B cell (primary cell): ENCODE measurements around the gene IFNLR1. TPM values are rescaled to one million over a fixed set of nuclear protein-coding genes. Genes with fewer than 3 reads are reported as not detected.

Source experiments
- ATAC-seq: fragments of 200-7000 bp; cut with Tn5 transposase; one replicate; pipeline ENCODE4 v1.10.0; 2021; ENCODE audit warnings: low read depth, mild to moderate bottlenecking, moderate number of reproducible peaks, moderate library complexity
- CTCF ChIA-PET: fragments of 350-600 bp; sonication (Branson Sonifier 250); formaldehyde crosslinking; loops from one replicate; lab custom pipeline; 2021; ENCODE audit warnings: antibody characterized with exemption, inconsistent platforms; lab: Charles Lee
- POLR2A ChIA-PET: fragments of 350-600 bp; sonication (Branson Sonifier 250); formaldehyde crosslinking; loops from one replicate; lab custom pipeline; 2021; ENCODE audit warnings: antibody characterized with exemption; lab: Charles Lee
- DNase-seq: peaks from one replicate; pipeline ENCODE4 v3.0.0; 2013
- H2AFZ ChIP-seq: 2 replicates; pipeline ENCODE4 v1.6.1; 2012; ENCODE audit warnings: mild to moderate bottlenecking, low read depth, low read length; ENCODE audit not compliant: insufficient read depth, poor library complexity, severe bottlenecking
- H3K27ac ChIP-seq, 2 donors: 1 replicate in 1 of 2; 2 replicates in 1 of 2; pipeline ENCODE4 v1.5.1; 2012 to 2013; ENCODE audit warnings: low read length in 2 of 2, mild to moderate bottlenecking in 2 of 2, moderate library complexity in 1 of 2
- H3K27me3 ChIP-seq, 4 experiments: fragments of 200-600 bp in 1 of 4; sonication (generic) in 1 of 4; replicated peaks in 1 of 4; 1 replicate in 2 of 4; 2 replicates in 2 of 4; pipeline versions ENCODE4 v1.6.1 to v1.7.0; 2013 to 2016; ENCODE audit warnings: low read length in 3 of 4, mild to moderate bottlenecking in 2 of 4, mixed read lengths in 1 of 4, moderate library complexity in 1 of 4; ENCODE audit not compliant: insufficient read depth in 4 of 4, control insufficient read depth in 3 of 4; ENCODE audit errors: control extremely low read depth in 1 of 4
- H3K36me3 ChIP-seq, 2 experiments: replicated peaks in 1 of 2; 1 replicate in 1 of 2; 2 replicates in 1 of 2; pipeline versions ENCODE4 v1.6.1 to v1.7.1; 2013; ENCODE audit warnings: low read length in 1 of 2; ENCODE audit not compliant: insufficient read depth in 2 of 2, control insufficient read depth in 1 of 2; ENCODE audit errors: control extremely low read depth in 1 of 2, extremely low read depth in 1 of 2
- H3K4me1 ChIP-seq, 2 donors: fragments of 200-600 bp in 1 of 2; sonication (generic) in 1 of 2; 1 replicate in 1 of 2; 2 replicates in 1 of 2; pipeline versions ENCODE4 v1.5.1 to v1.6.1; 2013 to 2017; ENCODE audit warnings: low read length in 2 of 2; ENCODE audit not compliant: control insufficient read depth in 2 of 2, insufficient read depth in 2 of 2
- H3K4me2 ChIP-seq: replicated peaks from 2 replicates; pipeline ENCODE3; 2012; ENCODE audit warnings: mild to moderate bottlenecking, low read depth, low read length; ENCODE audit not compliant: poor library complexity, severe bottlenecking
- H3K4me3 ChIP-seq, 5 experiments: fragments of 200-600 bp in 1 of 5; sonication (generic) in 1 of 5; 1 replicate in 3 of 5; 2 replicates in 2 of 5; pipeline versions ENCODE4 v1.5.1 to v1.7.0; 2011 to 2016; ENCODE audit warnings: low read length in 4 of 5, mild to moderate bottlenecking in 4 of 5, low read depth in 2 of 5, control low read depth in 1 of 5, moderate library complexity in 1 of 5; ENCODE audit not compliant: insufficient read depth in 1 of 5; ENCODE audit errors: control extremely low read depth in 1 of 5, extremely low read depth in 1 of 5
- H3K79me2 ChIP-seq: fragments of 200-600 bp; sonication (generic); one replicate; pipeline ENCODE4 v1.6.0; 2016; ENCODE audit warnings: low read length; ENCODE audit not compliant: control insufficient read depth, insufficient read depth
- H3K9ac ChIP-seq: fragments of 200-600 bp; sonication (generic); 2 replicates; pipeline ENCODE4 v1.6.1; 2017; ENCODE audit warnings: mild to moderate bottlenecking, low read length, moderate library complexity
- H3K9me3 ChIP-seq, 3 donors: one replicate each; pipeline versions ENCODE4 v1.6.1 to v1.7.1; 2013; ENCODE audit warnings: low read length in 2 of 3; ENCODE audit not compliant: control insufficient read depth in 2 of 3, insufficient read depth in 1 of 3; ENCODE audit errors: control extremely low read depth in 1 of 3
- H4K20me1 ChIP-seq: 2 replicates; pipeline ENCODE4 v1.6.0; 2012; ENCODE audit warnings: mild to moderate bottlenecking, low read length; ENCODE audit not compliant: insufficient read depth, control insufficient read depth, poor library complexity, severe bottlenecking
- H3K27ac Mint-ChIP-seq: one replicate; pipeline ENCODE4 v1.8.0; 2021; ENCODE audit warnings: mixed read lengths
- H3K27me3 Mint-ChIP-seq: one replicate; pipeline ENCODE4 v1.8.0; 2021; ENCODE audit warnings: mixed read lengths
- H3K4me1 Mint-ChIP-seq: one replicate; pipeline ENCODE4 v1.8.0; 2021; ENCODE audit warnings: mixed read lengths
- H3K4me3 Mint-ChIP-seq: one replicate; pipeline ENCODE4 v1.8.0; 2021; ENCODE audit warnings: mixed read lengths
- H3K9me3 Mint-ChIP-seq: one replicate; pipeline ENCODE4 v1.8.0; 2022; ENCODE audit warnings: mixed read lengths; ENCODE audit not compliant: insufficient read depth
- CTCF ChIP-seq: fragments of 200-600 bp; IDR thresholded peaks from one replicate; pipeline ENCODE4 v1.8.0; 2022; ENCODE audit warnings: antibody characterized with exemption, mild to moderate bottlenecking
- EZH2 ChIP-seq: IDR thresholded peaks from 2 replicates; pipeline ENCODE4 v1.6.1; 2012; ENCODE audit warnings: borderline replicate concordance, low read depth, mild to moderate bottlenecking, moderate library complexity, low read length; ENCODE audit not compliant: insufficient read depth, poor library complexity, severe bottlenecking
- WGBS: methylation state at CpG from one replicate; pipeline ENCODE4 v1.1.5; 2013; ENCODE audit warnings: missing lambda C conversion rate; ENCODE audit not compliant: insufficient coverage; 5-methylcytosine and 5-hydroxymethylcytosine counted together
- intact Hi-C: fragments of 100-400 bp; cut with micrococcal nuclease; formaldehyde crosslinking; loops from one replicate; pipeline ENCODE4 v1.10.0; 2022
- polyA plus RNA-seq: library from polyadenylated mRNA; depleted of rRNA; stranded (reverse); fragments of >200 nt; gene quantifications from 2 replicates; pipeline ENCODE4 v1.2.3, GENCODE V29; 2012
- total RNA-seq, 2 donors: library from RNA; stranded (reverse); fragments of 120-200 nt in 1 of 2; gene quantifications; 1 replicate in 1 of 2; 2 replicates in 1 of 2; pipeline versions ENCODE4 v1.2.3 to v1.2.4, GENCODE V29; 2013 to 2022

Gene IFNLR1
- total and polyA plus RNA-seq, 2 donors (not counting 1 experiment from before 2014, with no cell fraction given), result 14.7 to 39.7 TPM

GRCh38 chr1:24193046-24193445 is 6.0 kb upstream of the IFNLR1 start:
- H3K36me3 ChIP-seq, result no peaks in the 10 kb centered on the region
- no peak overlapping the region for H3K9ac ChIP-seq
- H3K27ac ChIP-seq, result no peak overlapping the region
- H3K9me3 Mint-ChIP-seq, result no peaks in the 10 kb centered on the region
- POLR2A ChIA-PET, result interaction anchor here (0.6 kb wide), 1 partner anchor 203 kb away, joined by 3 read pairs; no protein-coding TSS in a partner anchor
- no peaks in the 10 kb centered on the region for H3K79me2 ChIP-seq
- intact Hi-C loops, result no loop called here
- H3K4me1 ChIP-seq, result peaks cover 41 to 57% of the 10 kb centered on the region in 2 donors
- H3K4me2 ChIP-seq, result no peak overlapping the region
- no peak for DNase-seq
- H3K27me3 Mint-ChIP-seq, result no peaks in the 10 kb centered on the region
- TF ChIP-seq CTCF, result no peak
- no peak for TF ChIP-seq EZH2
- no peaks in the 10 kb centered on the region for H3K27me3 ChIP-seq
- no peak overlapping the region for H3K4me3 ChIP-seq
- H3K27ac Mint-ChIP-seq, result peak overlapping the region; percentile 79
- no peak for ATAC-seq
- WGBS, result 100% methylated on average over 2 of the region's 4 CpGs
- no peak overlapping the region for H3K4me3 Mint-ChIP-seq
- no peaks in the 10 kb centered on the region for H4K20me1 ChIP-seq
- no peak overlapping the region for H2AFZ ChIP-seq
- CTCF ChIA-PET, result interaction anchor here (0.6 to 19.0 kb wide), 5 partner anchors 13 to 503 kb away, joined by 3 to 616 read pairs (median 4); no protein-coding TSS in a partner anchor
- no peaks in the 10 kb centered on the region for H3K9me3 ChIP-seq
- peaks cover 65% of the 10 kb centered on the region for H3K4me1 Mint-ChIP-seq

GRCh38 chr1:24191860-24192259 is 4.8 kb upstream of the IFNLR1 start:
- no peaks in the 10 kb centered on the region for H4K20me1 ChIP-seq
- H3K4me3 ChIP-seq, result no peak overlapping the region
- 90% methylated on average over 2 of the region's 5 CpGs for WGBS
- peaks cover 47 to 65% of the 10 kb centered on the region in 2 donors for H3K4me1 ChIP-seq
- peak overlapping the region; percentile 75 for H3K4me2 ChIP-seq
- no peak for TF ChIP-seq CTCF
- TF ChIP-seq EZH2, result no peak
- peak overlapping the region; percentile 78 for H3K4me3 Mint-ChIP-seq
- no peaks in the 10 kb centered on the region for H3K9me3 ChIP-seq
- H3K27me3 ChIP-seq, result no peaks in the 10 kb centered on the region
- DNase-seq (no peak), ATAC-seq (peak; percentile 7)
- POLR2A ChIA-PET, result interaction anchor here (0.5 to 1.2 kb wide), 4 partner anchors 12 to 705 kb away, joined by 4 to 10 read pairs (median 5); no protein-coding TSS in a partner anchor
- H2AFZ ChIP-seq, result no peak overlapping the region
- peaks cover 2% of the 10 kb centered on the region for H3K79me2 ChIP-seq
- peaks cover 72% of the 10 kb centered on the region for H3K4me1 Mint-ChIP-seq
- H3K9me3 Mint-ChIP-seq, result no peaks in the 10 kb centered on the region
- H3K36me3 ChIP-seq, result no peaks in the 10 kb centered on the region
- H3K27me3 Mint-ChIP-seq, result no peaks in the 10 kb centered on the region
- no peak overlapping the region for H3K9ac ChIP-seq
- peak overlapping the region; percentile 97 for H3K27ac Mint-ChIP-seq
- CTCF ChIA-PET, result interaction anchor here (1.0 to 19.0 kb wide), 5 partner anchors 7 to 395 kb away, joined by 3 to 616 read pairs (median 115); no protein-coding TSS in a partner anchor
- intact Hi-C loops, result loop anchor here (1.0 to 2.0 kb wide), 4 partner anchors 41 to 839 kb away; no protein-coding TSS in a partner anchor
- H3K27ac ChIP-seq, result peak overlapping the region; percentile 79 to 85
